GM19452 (cell line): ENCODE measurements around the gene MRPL11.
A peak's percentile ranks its signal among the peaks of the same experiment; 100 is the strongest.

Experiments
- ATAC-seq: cut with Tn5 transposase; IDR thresholded peaks from one replicate; pipeline ENCODE4 v1.9.1; 2021; ENCODE audit not compliant: unreplicated experiment

MRPL11 gene

DNA sequence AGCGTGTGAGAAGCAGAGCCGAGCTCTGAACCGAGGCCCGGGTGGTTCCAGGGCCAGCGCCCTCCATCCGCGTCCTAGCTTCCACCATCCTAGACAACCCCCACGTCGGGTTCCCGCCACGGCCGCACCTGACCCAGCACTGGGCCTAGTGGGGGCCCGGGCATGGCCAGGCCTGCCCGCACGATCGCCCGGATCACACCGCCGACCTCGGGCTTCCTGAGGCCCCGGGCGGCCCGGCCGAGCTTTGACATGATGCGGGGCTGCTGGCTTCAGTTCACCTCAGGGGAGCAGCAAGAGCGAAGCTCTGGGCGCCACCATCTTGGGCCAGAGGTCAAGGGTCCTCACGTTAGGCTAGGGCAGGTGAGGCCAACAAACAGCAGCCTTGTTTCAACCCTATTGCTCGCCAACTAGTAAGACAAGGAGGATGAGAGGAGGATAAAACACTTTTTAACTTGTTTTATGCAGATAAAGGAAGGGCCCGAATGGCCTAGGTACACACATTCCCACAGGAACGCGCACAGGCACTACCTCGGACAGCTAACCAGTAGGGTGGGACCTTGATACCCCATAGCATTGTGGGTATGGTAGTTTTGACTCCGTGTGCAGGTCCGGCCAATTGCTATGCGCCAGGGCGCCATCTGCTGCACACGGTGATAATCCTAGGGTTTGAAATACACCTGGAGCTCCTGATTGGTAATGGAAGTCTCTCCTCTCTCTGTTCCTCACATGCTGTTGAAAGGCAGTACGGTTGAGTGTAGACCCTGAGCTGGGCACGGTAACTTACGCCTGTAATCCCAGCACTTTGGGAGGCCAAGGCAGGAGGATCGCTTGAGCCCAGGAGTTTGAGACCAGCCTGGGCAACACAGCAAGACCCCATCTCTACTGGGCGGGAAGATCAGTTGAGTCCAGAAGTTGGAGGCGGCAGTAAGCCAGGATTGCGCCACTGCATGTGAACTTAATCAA, at the start of gene MRPL11:
TSS of gene MRPL11 (minus strand) at position 345 of the 963 bp plus-strand sequence. CDS start at position 251, 94 bp downstream.
- peak; percentile 97 for ATAC-seq

DNA sequence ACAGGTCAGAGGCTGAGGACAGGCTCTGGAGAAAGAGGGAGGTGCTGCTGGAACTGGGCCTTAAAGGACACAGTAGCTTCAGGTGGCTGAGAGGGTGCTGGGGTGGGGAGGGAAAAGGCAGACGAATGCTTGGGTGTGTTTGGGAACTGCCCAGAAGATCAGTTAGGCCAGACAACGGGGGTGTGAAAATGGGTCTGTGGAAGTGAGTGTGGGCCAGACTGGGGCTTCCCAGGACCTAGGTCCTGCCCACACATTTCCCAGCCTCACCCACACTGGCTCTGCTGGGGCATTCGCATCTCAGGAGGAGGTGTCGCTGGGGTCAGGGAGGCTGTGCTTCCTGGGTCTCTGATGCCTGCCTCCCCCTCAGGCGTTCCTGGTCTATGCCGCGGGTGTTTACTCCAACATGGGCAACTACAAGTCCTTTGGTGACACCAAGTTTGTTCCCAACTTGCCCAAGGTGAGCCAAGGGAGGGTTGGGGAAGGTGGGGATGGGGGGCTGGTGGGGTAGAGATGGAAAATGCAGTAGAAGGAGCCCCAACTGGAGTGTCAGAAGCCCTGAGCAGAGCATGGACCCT, 46.2 kb upstream of the MRPL11 start:
- ATAC-seq = no peak

DNA sequence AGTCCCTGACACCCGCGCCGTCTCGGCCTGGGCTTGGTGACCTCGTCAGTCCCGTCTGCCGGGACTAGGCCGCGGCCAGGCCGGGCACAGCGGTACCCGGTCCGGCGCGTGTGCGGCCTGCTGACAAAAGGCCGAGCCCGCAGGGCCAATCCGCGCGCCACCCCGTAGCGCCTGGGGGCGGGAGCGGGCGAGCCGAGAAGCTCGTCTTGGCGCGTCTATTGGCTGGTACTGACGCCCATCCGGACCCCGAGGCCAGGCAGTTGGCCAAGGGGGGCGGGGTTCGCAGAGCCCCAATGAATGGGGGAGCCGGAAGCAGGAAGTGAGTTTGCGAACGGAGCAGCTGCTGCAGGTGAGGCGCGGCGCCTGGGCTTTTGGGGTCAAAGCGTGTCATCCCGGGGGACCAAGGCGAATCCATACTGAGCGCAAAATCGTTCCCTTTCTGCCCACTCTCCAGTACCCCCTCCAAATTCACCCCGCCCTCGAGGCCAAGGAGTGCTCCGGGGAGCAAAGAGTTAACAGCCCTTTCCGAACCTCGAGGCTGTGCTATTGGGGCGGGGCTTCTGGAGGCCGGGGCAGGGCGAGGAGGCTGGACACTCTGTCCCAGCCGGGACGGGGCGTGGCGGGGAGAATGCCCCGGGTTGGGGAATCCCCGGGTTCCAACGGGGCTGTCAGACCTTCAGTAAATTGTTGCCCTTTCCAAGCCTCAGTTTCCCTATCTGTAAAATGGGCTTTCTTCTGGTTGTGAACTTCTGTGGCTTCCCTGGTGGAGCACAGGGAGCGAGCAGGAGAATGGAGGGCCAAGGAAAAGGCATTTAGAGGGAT, 41.7 kb upstream of the MRPL11 start, which contains the start of gene DPP3:
TSS of gene DPP3 (plus strand) at position 318 of the 822 bp plus-strand sequence. CDS start 1,767 bp downstream, outside the sequence.
- ATAC-seq = peak; percentile 94

DNA sequence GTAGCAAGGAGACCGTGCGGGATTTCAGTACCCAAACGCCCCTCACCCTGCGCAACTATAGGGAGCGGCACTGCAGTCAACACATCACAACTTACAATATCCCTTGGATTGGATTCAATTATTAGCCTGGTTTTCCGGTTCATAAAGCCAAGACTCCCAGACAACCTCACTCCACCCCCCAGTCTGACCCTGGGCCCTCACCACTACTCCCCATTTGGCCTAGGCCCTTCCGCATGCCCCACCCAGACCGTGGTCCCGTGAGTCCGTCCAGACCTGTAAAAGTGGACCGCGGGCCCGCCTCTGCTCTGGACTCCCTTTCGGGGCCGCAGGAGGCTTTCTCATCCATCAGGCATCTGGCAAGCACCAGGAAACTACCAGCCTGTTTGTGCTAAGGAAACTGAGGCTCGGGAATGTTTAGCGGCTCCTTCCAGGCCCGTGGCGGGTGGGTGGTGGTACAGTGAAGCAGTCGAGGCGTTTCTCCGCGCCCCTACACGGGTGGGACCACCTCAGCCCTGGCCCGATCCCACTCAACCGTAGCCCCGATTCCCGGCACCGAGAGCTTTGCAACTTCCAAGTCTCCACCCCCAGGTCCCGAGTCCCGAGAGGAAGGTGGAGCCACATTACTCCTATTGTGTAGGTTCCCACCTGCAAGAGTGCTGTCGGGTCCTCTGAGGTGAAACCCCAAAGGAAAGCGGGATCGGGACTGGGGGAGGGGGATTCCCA, 40.9 kb upstream of the MRPL11 start:
- no peak for ATAC-seq

DNA sequence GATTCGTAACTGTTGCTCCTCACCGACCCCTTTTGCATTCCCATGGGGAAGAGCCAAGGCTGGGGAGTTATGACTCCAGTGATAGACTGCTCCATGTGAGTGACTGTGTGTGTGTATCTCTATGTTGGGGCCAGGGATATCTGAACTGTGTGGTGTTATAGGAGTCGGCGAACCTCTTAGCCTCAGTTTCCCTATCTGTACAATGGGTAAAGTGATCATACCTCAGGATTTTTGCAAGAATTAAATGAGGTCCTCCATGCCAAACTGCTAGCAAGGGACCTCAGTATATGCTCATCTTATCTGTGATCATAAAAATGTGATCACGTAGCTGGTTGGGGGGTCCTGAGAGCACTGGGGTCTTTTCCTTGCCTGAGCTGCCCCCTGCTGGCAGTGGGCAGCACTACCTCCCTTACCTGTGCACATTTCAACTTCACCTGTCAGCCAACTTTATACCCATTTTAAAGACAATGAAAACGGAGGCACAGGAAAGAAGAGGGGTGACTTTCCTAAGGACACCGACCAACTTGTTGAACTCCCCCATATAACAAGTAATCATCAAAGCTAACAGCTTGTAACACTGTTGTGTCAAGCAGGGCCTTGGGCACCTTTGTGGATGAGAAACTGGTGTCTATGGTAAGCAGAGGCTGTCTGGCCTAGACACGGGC, 40.2 kb upstream of the MRPL11 start:
- ATAC-seq = no peak

DNA sequence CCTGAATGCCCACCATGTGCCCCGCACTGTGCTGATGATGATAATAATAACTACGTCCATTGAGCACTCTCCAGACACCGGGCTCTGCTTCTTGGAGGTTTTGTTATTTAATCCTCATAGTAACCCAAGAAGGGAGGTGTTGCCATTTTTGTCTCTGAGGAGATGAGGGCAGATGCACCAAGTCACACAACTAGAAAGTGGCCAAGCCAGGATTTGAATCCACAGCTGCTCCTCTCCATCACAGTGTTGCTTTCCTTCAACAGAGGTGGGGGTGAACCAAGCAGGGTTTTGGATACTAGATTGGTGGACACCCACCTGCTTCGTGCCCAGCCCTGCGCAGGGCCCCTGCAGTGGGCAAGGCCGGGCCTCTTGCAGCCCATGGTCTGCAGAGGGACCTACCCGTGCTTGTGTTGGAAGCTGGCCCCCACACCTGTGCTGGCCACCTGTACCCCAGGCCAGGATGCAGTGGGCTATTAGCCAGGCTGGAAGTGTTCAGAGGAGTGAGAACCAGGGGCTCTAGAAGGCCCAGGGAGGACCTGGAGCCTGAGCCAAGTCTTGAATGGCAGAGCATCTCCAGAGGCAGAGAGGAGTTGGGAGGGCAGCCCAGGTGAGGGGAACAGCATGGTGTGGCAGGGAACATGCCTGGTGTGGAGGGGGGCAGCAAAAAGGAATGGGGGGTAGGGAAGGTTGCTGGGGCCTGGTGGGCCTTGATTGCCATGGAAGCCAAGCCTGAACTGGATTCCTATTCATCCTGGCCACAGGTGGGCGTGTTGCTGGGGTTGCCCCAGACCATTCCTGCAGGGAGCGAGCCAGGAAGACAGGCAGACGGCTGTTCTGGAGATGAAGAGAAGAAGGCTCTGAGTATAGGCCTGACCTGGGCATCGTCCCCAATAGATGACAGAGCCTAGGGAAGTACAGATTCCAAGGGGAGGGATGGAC, 38.9 kb upstream of the MRPL11 start:
- ATAC-seq = no peak

DNA sequence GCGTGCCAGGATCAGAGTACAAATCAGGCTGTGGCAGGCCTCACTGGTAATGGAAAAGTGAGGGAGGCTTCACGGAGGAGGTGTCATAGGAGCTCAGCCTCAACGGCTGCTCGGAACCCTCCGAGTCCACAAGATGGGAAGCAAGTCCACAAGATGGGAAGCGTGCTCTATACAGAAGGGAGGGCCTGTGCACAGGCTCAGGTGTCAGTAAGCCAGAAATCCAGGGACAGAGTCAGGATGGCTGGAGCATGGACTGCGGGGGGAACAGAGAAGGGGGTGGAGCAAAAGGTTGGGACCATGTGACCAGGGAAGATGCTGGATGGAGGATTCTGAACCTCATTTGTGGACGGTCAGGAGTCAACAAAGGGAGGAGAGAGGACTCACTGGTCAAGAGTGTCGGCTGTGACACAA, 38.2 kb upstream of the MRPL11 start:
- no peak for ATAC-seq

DNA sequence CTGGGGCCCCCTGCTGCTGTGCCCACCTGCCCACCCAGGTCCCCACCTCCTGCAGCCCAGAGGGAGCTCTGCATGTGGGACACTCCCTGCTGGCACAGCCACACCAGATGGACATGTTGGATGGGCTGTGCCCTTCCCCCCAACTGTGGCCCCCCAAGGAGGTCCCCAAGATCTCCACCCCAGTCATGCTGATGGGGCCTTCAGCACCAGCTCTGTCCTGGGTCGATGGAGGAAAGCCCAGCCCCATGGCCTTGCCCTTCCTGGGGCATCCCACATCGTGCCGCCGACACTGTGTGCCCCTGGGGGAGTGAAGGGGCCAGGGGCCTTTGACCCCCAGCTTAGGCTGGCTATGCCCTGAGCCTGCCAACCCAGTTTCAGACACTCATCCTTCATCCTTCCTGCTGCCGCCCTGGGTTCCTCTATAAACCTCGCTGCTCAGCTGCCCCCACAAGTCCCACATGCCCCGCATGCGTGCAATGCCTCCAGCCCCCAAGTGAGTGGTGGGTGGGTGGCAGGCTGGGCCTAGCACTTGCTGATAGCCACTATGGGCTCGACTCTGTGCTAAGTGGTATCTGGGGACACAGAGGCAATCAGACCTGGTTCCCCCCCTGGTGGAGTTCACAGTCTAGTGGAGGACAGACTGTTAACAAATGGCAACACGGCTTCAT, 37.7 kb upstream of the MRPL11 start:
- no peak for ATAC-seq

DNA sequence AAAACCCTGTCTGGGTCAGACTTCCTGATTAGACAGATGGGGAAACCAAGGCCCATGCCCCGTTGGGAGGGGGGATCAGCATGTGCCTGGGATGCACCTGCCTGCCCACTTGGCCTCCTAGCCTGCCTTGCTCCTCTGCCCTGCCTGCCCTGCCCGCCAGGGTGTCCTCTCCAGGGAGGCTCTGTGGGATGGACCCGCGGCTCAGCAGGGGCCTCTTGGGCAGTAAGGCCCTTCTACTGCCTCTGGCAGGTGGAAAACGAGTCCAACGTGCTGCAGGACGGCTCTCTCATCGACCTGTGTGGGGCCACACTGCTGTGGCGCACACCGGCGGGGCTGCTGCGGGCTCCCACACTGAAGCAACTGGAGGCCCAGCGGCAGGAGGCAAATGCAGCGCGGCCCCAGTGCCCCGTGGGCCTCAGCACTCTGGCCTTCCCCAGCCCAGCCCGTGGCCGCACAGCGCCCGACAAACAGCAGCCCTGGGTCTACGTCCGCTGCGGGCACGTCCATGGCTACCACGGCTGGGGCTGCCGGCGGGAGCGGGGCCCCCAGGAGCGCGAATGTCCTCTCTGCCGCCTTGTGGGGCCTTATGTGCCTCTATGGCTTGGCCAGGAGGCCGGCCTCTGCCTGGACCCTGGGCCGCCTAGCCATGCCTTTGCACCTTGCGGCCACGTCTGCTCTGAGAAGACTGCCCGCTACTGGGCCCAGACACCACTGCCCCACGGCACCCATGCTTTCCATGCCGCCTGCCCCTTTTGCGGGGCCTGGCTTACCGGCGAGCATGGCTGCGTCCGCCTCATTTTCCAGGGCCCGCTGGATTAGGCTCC, 36.9 kb upstream of the MRPL11 start:
- no peak for ATAC-seq

DNA sequence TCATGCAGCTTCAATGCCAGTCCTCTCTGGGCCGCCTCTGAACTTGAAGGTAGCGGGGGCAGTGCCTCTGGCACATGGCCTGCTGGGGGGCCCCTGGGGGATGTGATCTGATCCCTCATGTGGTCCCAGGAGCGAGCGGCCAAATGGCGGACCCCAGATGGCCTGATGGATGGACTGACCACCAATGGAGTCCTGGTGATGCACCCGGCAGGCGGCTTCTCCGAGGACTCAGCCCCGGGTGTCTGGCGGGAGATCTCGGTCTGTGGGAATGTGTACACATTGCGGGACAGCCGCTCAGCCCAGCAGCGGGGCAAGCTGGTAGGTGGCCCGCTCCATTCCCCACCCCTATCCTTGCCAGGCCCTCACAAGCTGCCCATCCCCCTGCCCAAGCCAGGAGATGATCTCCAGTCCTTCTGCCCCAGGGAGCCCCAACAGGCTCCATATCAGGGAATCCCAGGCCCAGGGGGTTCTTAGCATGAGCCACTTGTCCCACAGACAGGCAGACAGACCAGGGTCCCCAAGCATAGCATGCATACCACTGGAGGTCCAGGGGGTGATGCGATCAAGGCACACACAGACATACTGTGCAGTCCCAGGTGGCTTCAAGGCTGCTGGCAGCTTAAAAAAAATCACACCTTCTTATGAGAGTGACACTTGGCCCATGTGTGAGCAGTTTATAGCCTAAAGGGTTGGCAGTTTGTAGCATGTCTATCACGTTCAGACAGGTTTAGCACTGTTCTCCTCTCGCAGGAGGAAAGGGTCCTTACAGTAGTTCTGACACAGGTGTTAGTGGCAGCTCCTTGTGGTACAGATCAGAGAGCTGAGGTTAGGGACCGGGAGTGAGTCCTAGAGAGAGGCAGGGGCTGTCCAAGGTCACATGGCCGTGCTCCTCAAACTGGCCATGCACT, 35.2 kb upstream of the MRPL11 start:
- no peak for ATAC-seq

DNA sequence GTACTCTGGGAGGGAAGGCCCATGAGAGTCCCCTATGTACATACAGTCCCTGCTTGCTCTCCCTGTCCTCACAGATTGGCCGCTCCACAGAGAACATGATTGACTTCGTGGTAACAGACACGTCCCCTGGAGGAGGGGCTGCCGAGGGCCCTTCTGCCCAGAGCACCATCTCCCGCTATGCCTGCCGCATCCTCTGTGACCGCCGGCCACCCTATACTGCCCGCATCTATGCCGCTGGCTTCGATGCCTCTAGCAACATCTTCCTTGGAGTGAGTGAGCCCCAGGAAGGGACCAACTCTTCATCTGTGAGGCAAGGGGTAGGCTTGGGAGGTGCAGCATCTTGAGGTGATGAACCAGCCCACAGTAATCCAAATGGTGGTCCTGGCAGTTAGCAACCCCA, 34.5 kb upstream of the MRPL11 start:
- no peak for ATAC-seq

DNA sequence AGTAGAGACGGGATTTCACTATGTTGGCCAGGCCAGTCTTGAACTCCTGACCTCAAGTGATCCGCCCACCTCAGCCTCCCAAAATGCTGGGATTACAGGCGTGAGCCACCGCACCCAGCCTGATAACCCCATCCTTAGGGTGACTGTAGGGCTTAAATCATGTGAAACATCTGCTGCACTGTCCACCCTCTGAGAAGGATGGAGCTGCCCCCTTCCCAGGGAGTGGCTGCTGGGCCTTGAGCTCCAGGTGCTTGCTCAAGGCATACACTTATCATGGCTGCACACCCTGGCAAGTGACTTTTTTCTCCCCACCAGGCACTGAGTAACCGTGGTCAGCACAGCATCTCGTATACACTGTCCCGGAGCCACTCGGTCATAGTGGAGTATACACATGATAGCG, 33.4 kb upstream of the MRPL11 start:
- ATAC-seq = no peak

DNA sequence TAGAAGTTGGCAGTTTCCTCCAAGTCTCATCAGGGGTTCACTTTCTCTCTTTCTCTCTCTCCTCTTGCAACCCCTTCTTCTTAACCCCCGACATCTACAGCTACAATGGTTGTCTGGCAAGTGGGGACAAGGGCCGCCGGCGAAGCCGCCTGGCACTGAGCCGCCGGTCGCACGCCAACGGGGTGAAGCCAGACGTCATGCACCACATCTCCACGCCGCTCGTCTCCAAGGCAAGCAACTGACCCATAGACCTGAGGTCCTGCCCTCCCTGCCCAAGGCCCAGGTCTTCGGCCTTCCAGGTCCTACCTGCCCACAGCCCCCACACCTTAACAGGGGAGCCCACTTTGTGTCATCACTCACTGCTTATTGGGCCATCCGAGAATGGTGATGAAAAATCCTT, 32.5 kb upstream of the MRPL11 start:
- ATAC-seq = no peak

DNA sequence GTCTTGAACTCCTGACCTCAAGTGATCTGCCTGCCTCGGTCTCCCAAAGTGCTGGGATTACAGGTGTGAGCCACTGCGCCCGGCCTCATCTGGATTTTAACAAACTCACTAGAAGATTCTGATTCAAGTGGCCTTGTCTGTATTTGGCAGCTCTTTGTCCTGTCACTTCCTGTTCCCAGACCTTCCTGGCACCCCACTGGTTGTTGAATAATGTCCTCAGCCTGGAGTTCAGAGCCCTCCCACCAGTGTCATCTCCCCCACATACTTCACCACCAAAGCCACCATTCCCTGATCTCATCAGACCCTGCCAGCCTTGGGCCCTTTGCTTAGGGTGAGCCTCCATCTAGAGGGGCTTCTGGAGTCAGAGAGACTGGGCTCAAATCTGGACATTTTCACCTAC, 31.4 kb upstream of the MRPL11 start:
- ATAC-seq = no peak

DNA sequence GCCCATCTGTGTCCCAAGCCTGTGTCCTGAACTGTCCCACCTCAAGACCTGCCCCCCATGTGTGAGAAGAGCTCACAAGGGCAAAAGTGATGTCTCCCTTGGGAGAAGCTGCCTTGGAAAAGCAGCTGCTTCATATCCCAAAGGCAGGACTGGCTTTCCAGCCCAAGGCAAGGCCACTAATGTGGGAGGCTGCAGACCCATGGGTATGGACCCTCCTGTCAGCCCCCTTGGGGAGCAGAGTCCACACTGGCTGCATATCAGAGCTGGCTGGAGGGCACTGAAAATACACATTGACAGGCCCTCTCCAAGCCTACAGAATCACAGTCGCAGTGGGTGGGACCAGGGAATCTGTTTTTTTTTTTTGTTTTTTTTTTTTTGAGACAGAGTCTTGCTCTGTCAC, 30.8 kb upstream of the MRPL11 start:
- no peak for ATAC-seq

DNA sequence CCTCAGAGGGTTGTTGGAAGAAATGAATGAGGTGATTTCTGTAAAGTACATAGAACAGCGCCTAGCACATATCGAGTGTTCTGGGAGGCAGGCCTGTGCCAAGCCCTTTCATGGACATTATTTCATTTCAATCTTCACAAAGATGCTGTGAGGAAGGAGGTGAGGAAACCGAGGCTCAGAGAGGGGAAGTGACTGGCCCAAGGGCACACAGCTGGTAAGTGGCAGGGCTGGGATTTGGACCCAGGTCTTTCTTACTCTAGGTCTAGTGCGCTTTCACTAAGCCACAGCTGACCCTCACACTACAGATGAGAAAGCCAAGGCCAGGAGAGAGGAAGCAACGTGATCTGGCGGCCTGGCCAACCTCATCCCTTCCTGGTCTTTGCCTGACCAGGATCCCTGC, 30.0 kb upstream of the MRPL11 start:
- no peak for ATAC-seq

DNA sequence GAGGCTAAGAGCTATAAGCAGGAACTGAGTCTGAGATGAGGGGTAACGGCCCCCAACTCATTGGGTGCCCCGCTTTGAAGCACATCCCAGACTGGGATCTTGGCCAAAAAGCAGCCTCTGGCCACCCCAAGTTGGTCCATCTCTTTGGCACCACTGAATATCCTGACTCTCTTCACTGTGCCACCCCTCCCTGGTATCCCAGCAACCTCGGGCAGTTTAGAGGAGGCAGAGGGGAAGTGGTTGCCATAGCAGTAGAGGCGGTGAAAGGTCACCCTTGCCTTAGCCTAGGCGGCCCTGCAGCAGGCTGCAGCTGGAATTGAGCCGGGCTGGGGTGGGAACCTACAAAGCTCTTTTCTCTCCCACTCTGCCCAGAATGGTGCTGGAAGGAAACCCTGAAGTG, 29.1 kb upstream of the MRPL11 start:
- ATAC-seq = no peak
